H9 (cell line): ENCODE results near the gene PEX7. TPM values are rescaled to one million over a fixed set of nuclear protein-coding genes. Genes with fewer than 3 reads are reported as not detected.

Experiments
- DNase-seq: peaks from one replicate; pipeline ENCODE4 v3.0.0-alpha.2; 2017
- H2AFZ ChIP-seq: one replicate; pipeline ENCODE4 v1.6.1; 2013; ENCODE audit warnings: mild to moderate bottlenecking, low read length, control low read depth, moderate library complexity
- H2AK5ac ChIP-seq: 2 replicates; pipeline ENCODE4 v1.6.1; 2013; ENCODE audit warnings: low read length, control low read depth, mixed read lengths; ENCODE audit not compliant: insufficient read length
- H2BK120ac ChIP-seq: one replicate; pipeline ENCODE4 v1.6.1; 2013; ENCODE audit warnings: low read depth, mild to moderate bottlenecking, low read length, control low read depth, inconsistent platforms; ENCODE audit not compliant: poor library complexity, severe bottlenecking
- H2BK12ac ChIP-seq: 2 replicates; pipeline ENCODE4 v1.6.1; 2013; ENCODE audit warnings: low read length, control low read depth, mixed read lengths, low read depth; ENCODE audit not compliant: insufficient read length
- H2BK15ac ChIP-seq: 2 replicates; pipeline ENCODE4 v1.6.1; 2013; ENCODE audit warnings: low read depth, low read length, control low read depth
- H2BK20ac ChIP-seq: one replicate; pipeline ENCODE4 v1.6.1; 2013; ENCODE audit warnings: low read depth, mild to moderate bottlenecking, low read length, control low read depth, inconsistent platforms; ENCODE audit not compliant: poor library complexity, severe bottlenecking
- H2BK5ac ChIP-seq: 2 replicates; pipeline ENCODE4 v1.6.1; 2013; ENCODE audit warnings: low read length, control low read depth, mixed read lengths; ENCODE audit not compliant: insufficient read length
- H3K14ac ChIP-seq: 2 replicates; pipeline ENCODE4 v1.6.1; 2013; ENCODE audit warnings: low read length, control low read depth; ENCODE audit not compliant: insufficient read depth
- H3K18ac ChIP-seq: 2 replicates; pipeline ENCODE4 v1.6.1; 2013; ENCODE audit warnings: low read depth, mild to moderate bottlenecking, mixed read lengths, low read length, control low read depth; ENCODE audit not compliant: insufficient read length
- H3K23ac ChIP-seq: 2 replicates; pipeline ENCODE4 v1.6.1; 2013; ENCODE audit warnings: low read length, control low read depth, mixed read lengths, low read depth; ENCODE audit not compliant: insufficient read length
- H3K23me2 ChIP-seq: 2 replicates; pipeline ENCODE4 v1.6.1; 2013; ENCODE audit warnings: low read depth, mild to moderate bottlenecking, mixed read lengths, low read length, control low read depth; ENCODE audit not compliant: insufficient read length, poor library complexity, severe bottlenecking
- H3K27ac ChIP-seq: 2 replicates; pipeline ENCODE4 v1.5.1; 2013; ENCODE audit warnings: low read length, control low read depth, mixed read lengths, low read depth; ENCODE audit not compliant: insufficient read length
- H3K27me3 ChIP-seq: 2 replicates; pipeline ENCODE4 v1.6.1; 2013; ENCODE audit warnings: low read length, control low read depth, inconsistent platforms; ENCODE audit not compliant: insufficient read depth
- H3K4ac ChIP-seq: 2 replicates; pipeline ENCODE4 v1.6.1; 2013; ENCODE audit warnings: low read depth, mild to moderate bottlenecking, control low read depth, inconsistent platforms, low read length, moderate library complexity
- H3K4me1 ChIP-seq: 2 replicates; pipeline ENCODE4 v1.6.1; 2013; ENCODE audit warnings: low read length, control low read depth, inconsistent platforms; ENCODE audit not compliant: insufficient read depth
- H3K4me2 ChIP-seq: 2 replicates; pipeline ENCODE4 v1.6.1; 2013; ENCODE audit warnings: low read length, control low read depth, mixed read lengths; ENCODE audit not compliant: insufficient read length, insufficient read depth
- H3K56ac ChIP-seq: 2 replicates; pipeline ENCODE4 v1.6.1; 2013; ENCODE audit warnings: low read depth, mild to moderate bottlenecking, mixed read lengths, low read length, control low read depth; ENCODE audit not compliant: insufficient read length
- H3K79me1 ChIP-seq: 2 replicates; pipeline ENCODE4 v1.6.1; 2013; ENCODE audit warnings: low read depth, mild to moderate bottlenecking, moderate library complexity, low read length, control low read depth, inconsistent platforms; ENCODE audit not compliant: insufficient read depth, poor library complexity, severe bottlenecking
- H3K79me2 ChIP-seq: 2 replicates; pipeline ENCODE4 v1.6.1; 2013; ENCODE audit warnings: low read length, control low read depth, inconsistent platforms; ENCODE audit not compliant: insufficient read depth
- H3K9ac ChIP-seq: 2 replicates; pipeline ENCODE4 v1.6.1; 2013; ENCODE audit warnings: low read length, control low read depth, mixed read lengths; ENCODE audit not compliant: insufficient read length; ENCODE audit errors: extremely low read depth
- H3K9me3 ChIP-seq: one replicate; pipeline ENCODE4 v1.6.1; 2013; ENCODE audit warnings: low read depth, low read length, inconsistent platforms; ENCODE audit not compliant: control insufficient read depth
- H3T11ph ChIP-seq: one replicate; pipeline ENCODE4 v1.6.1; 2013; ENCODE audit warnings: mild to moderate bottlenecking, low read length, control low read depth, inconsistent platforms
- H4K20me1 ChIP-seq: one replicate; pipeline ENCODE4 v1.6.1; 2013; ENCODE audit not compliant: control insufficient read depth, insufficient read length, insufficient read depth
- H4K5ac ChIP-seq: 2 replicates; pipeline ENCODE4 v1.6.1; 2013; ENCODE audit warnings: low read depth, mild to moderate bottlenecking, mixed read lengths, low read length, control low read depth; ENCODE audit not compliant: insufficient read length
- H4K8ac ChIP-seq: replicated peaks from 2 replicates; pipeline ENCODE4 v1.6.1; 2013; ENCODE audit warnings: low read length, control low read depth, mixed read lengths, low read depth; ENCODE audit not compliant: insufficient read length
- H4K91ac ChIP-seq: 2 replicates; pipeline ENCODE4 v1.6.1; 2013; ENCODE audit warnings: low read depth, mild to moderate bottlenecking, moderate library complexity, mixed read lengths, low read length, control low read depth; ENCODE audit not compliant: insufficient read length
- H3K27ac Mint-ChIP-seq, 3 experiments: 2 replicates in 2 of 3; 3 replicates in 1 of 3; pipeline ENCODE4 v1.8.0; 2020 to 2021; ENCODE audit warnings: mixed read lengths in 3 of 3, mild to moderate bottlenecking in 1 of 3, moderate library complexity in 1 of 3
- H3K27me3 Mint-ChIP-seq: 2 replicates; pipeline ENCODE4 v1.8.0; 2021; ENCODE audit warnings: low read depth, mild to moderate bottlenecking, moderate library complexity, mixed read lengths
- H3K36me3 Mint-ChIP-seq, 3 experiments: 2 replicates in 2 of 3; 3 replicates in 1 of 3; pipeline ENCODE4 v1.8.0; 2020 to 2021; ENCODE audit warnings: low read depth in 3 of 3, mixed read lengths in 3 of 3; ENCODE audit not compliant: insufficient read depth in 1 of 3
- H3K4me1 Mint-ChIP-seq, 2 experiments: 2 replicates each; pipeline ENCODE4 v1.8.0; 2020; ENCODE audit warnings: mixed read lengths in 2 of 2
- H3K4me3 Mint-ChIP-seq, 2 experiments: 2 replicates in 1 of 2; 3 replicates in 1 of 2; pipeline ENCODE4 v1.8.0; 2020 to 2021; ENCODE audit warnings: mild to moderate bottlenecking in 2 of 2, mixed read lengths in 2 of 2, moderate library complexity in 1 of 2
- H3K9me3 Mint-ChIP-seq, 2 experiments: 2 replicates in 1 of 2; 3 replicates in 1 of 2; pipeline ENCODE4 v1.8.0; 2020; ENCODE audit warnings: mild to moderate bottlenecking in 2 of 2, mixed read lengths in 2 of 2, moderate library complexity in 1 of 2
- WGBS: extraction: QIAGEN DNeasy Blood & Tissue Kit; methylation state at CpG from one replicate; pipeline ENCODE4 v1.1.7; 2013; ENCODE audit warnings: missing lambda C conversion rate, low lambda C conversion rate, mixed read lengths; ENCODE audit not compliant: insufficient read length; ENCODE audit errors: extremely low coverage; 5-methylcytosine and 5-hydroxymethylcytosine counted together
- total RNA-seq: library from RNA; stranded (reverse); gene quantifications from 2 replicates; pipeline ENCODE4 v1.2.1, GENCODE V29; 2021
- TF ChIP-seq, protein P1 (sequence below): fragments of 200-600 bp; sonication (generic); conservative IDR thresholded peaks from 3 replicates; pipeline ENCODE4 v1.8.0; 2021; ENCODE audit warnings: antibody characterized with exemption, mild to moderate bottlenecking

Gene PEX7
- total RNA-seq, 1 experiment from 2014 or later = 8.4 TPM

DNA sequence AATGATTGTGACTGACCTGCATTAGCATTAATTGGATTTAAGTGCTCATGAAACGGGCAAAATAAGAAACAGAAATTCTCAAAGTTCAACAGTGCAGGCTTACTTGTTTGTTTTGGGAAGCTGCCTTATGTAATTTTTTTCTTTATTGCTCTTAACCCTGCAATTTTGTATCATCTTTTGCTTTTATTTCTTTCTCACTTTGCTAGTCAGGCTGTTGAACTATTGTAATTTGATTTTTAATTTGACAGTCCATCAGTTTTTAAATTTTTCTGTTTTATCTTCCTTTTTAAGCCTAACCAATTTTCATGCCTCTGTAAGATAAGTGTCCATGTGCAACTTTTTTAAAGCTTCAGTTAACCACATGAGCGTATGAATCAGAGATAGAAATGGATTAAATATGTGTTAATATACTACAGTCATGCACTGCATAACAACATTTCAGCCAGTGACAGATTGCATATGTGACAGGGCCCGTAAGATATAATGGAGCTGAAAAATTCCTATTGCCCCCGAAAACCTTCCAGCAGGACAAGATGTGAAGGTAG, 44.6 kb downstream of the PEX7 start:
- Mint-ChIP-seq H3K27ac (no peak overlapping the region), H3K4me3 (no peak overlapping the region), H3K4me1 (no peaks in the 10 kb centered on the region), H3K36me3 (no peaks in the 10 kb centered on the region; a peak in 1 of 7 replicates), H3K27me3 (no peaks in the 10 kb centered on the region), H3K9me3 (no peaks in the 10 kb centered on the region)
- H3K23me2 ChIP-seq = no peaks in the 10 kb centered on the region
- no peak overlapping the region for H2BK15ac ChIP-seq
- H2BK120ac ChIP-seq = no peak overlapping the region
- no peaks in the 10 kb centered on the region for H3K79me1 ChIP-seq
- no peaks in the 10 kb centered on the region for H3K4me1 ChIP-seq
- H3K14ac ChIP-seq = no peak overlapping the region
- no peak overlapping the region for H2BK5ac ChIP-seq
- H3K9ac ChIP-seq = no peak overlapping the region
- no peak overlapping the region for H2BK12ac ChIP-seq
- no peaks in the 10 kb centered on the region for H3K9me3 ChIP-seq
- H4K20me1 ChIP-seq = no peaks in the 10 kb centered on the region
- H2AFZ ChIP-seq = no peak overlapping the region
- no peaks in the 10 kb centered on the region for H3K27me3 ChIP-seq
- H4K5ac ChIP-seq = no peak overlapping the region
- H3K4me2 ChIP-seq = no peak overlapping the region
- no peak overlapping the region for H3K18ac ChIP-seq
- H3K27ac ChIP-seq = no peak overlapping the region
- H3T11ph ChIP-seq = no peak overlapping the region
- H4K8ac ChIP-seq = no peak overlapping the region
- H3K79me2 ChIP-seq = no peaks in the 10 kb centered on the region
- no peak overlapping the region for H3K56ac ChIP-seq
- H3K23ac ChIP-seq = no peak overlapping the region
- no CpG with 5 or more reads among the region's 4 CpGs for WGBS
- TF ChIP-seq, protein P1, sequence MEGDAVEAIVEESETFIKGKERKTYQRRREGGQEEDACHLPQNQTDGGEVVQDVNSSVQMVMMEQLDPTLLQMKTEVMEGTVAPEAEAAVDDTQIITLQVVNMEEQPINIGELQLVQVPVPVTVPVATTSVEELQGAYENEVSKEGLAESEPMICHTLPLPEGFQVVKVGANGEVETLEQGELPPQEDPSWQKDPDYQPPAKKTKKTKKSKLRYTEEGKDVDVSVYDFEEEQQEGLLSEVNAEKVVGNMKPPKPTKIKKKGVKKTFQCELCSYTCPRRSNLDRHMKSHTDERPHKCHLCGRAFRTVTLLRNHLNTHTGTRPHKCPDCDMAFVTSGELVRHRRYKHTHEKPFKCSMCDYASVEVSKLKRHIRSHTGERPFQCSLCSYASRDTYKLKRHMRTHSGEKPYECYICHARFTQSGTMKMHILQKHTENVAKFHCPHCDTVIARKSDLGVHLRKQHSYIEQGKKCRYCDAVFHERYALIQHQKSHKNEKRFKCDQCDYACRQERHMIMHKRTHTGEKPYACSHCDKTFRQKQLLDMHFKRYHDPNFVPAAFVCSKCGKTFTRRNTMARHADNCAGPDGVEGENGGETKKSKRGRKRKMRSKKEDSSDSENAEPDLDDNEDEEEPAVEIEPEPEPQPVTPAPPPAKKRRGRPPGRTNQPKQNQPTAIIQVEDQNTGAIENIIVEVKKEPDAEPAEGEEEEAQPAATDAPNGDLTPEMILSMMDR = no peak
- DNase-seq = no peak
- H2AK5ac ChIP-seq = no peak overlapping the region
- no peak overlapping the region for H3K4ac ChIP-seq
- no peak overlapping the region for H4K91ac ChIP-seq
- no peak overlapping the region for H2BK20ac ChIP-seq
